ENCODE results near the gene ECI2. TPM values are rescaled to one million over a fixed set of nuclear protein-coding genes. Genes with fewer than 3 reads are reported as not detected.
"Not testable (repeated sequence)": the region's sequence is repeated elsewhere in the genome, so short reads cannot be mapped to it uniquely, and the experiment has no call there.

The ECI2 gene
- total and polyA plus RNA-seq, 2 experiments from 2014 or later, result 102 to 114 TPM

- no peak overlapping the region for H3K4me3 ChIP-seq
- no peaks in the 10 kb centered on the region for H3K9me3 ChIP-seq (ENCODE audit: low read depth)
- H3K27me3 ChIP-seq, result no peaks in the 10 kb centered on the region
- H3K4me2 ChIP-seq, result no peak overlapping the region
- TF ChIP-seq CTCF (IDR thresholded peaks at IDR 0.05; ENCODE audit: poor library complexity) (no peak), EZH2phosphoT487 (IDR thresholded peaks at IDR 0.05; ENCODE audit: low read depth, severe bottlenecking, unreplicated experiment) (no peak), EZH2 (IDR thresholded peaks at IDR 0.05; ENCODE audit: borderline replicate concordance) (no peak)
- H4K20me1 ChIP-seq (ENCODE audit: insufficient read depth, poor library complexity, severe bottlenecking), result no peaks in the 10 kb centered on the region
- peaks cover 17% of the 10 kb centered on the region for H3K4me1 ChIP-seq (ENCODE audit: insufficient read depth)
- H3K36me3 ChIP-seq (replicated peaks; ENCODE audit: insufficient read depth, low read depth), result no peaks in the 10 kb centered on the region
- no peak for DNase-seq (ENCODE audit: low spot score)
- H3K9me2 ChIP-seq (replicated peaks; ENCODE audit: insufficient read depth), result no peaks in the 10 kb centered on the region
- H3K79me2 ChIP-seq, result no peaks in the 10 kb centered on the region
- H3K27ac ChIP-seq, result no peak overlapping the region
- H2AFZ ChIP-seq, result no peak overlapping the region
Measured at GRCh38 chr6:4113649-4114048, 21.7 kb downstream of the ECI2 start.

- H3K4me3 ChIP-seq, result no peak overlapping the region
- no peaks in the 10 kb centered on the region for H3K9me3 ChIP-seq (ENCODE audit: low read depth)
- no peaks in the 10 kb centered on the region for H3K9me2 ChIP-seq (replicated peaks; ENCODE audit: insufficient read depth)
- H3K27me3 ChIP-seq, result no peaks in the 10 kb centered on the region
- WGBS (ENCODE audit: low lambda C conversion rate, missing lambda C conversion rate), result 93% methylated on average over 3 of the region's 3 CpGs
- no peaks in the 10 kb centered on the region for H4K20me1 ChIP-seq (ENCODE audit: insufficient read depth, poor library complexity, severe bottlenecking)
- no peak for DNase-seq (ENCODE audit: low spot score)
- TF ChIP-seq CTCF (IDR thresholded peaks at IDR 0.05; ENCODE audit: poor library complexity) (no peak), EZH2phosphoT487 (IDR thresholded peaks at IDR 0.05; ENCODE audit: low read depth, severe bottlenecking, unreplicated experiment) (no peak), EZH2 (IDR thresholded peaks at IDR 0.05; ENCODE audit: borderline replicate concordance) (no peak)
- H3K79me2 ChIP-seq, result no peaks in the 10 kb centered on the region
- H2AFZ ChIP-seq, result no peak overlapping the region
- peaks cover 19% of the 10 kb centered on the region for H3K4me1 ChIP-seq (ENCODE audit: insufficient read depth)
- no peak overlapping the region for H3K4me2 ChIP-seq
- H3K36me3 ChIP-seq (replicated peaks; ENCODE audit: insufficient read depth, low read depth), result no peaks in the 10 kb centered on the region
- no peak overlapping the region for H3K27ac ChIP-seq
Measured at GRCh38 chr6:4112366-4112765, 23.0 kb downstream of the ECI2 start.

GRCh38 chr6:4109363-4109815 lies 26.0 kb downstream of the ECI2 start:
- Histone ChIP-seq H3K4me1 (ENCODE audit: insufficient read depth) (peaks cover 19% of the 10 kb centered on the region), H3K4me2 (peak overlapping the region; percentile 50), H3K27ac (peak overlapping the region; percentile 44)
- not testable (repeated sequence) for H3K9me2 ChIP-seq (replicated peaks; ENCODE audit: insufficient read depth); H4K20me1 ChIP-seq (ENCODE audit: insufficient read depth, poor library complexity, severe bottlenecking); DNase-seq (ENCODE audit: low spot score); H3K4me3 ChIP-seq; H3K36me3 ChIP-seq (replicated peaks; ENCODE audit: insufficient read depth, low read depth); H3K79me2 ChIP-seq; H3K9me3 ChIP-seq (ENCODE audit: low read depth); H2AFZ ChIP-seq; H3K27me3 ChIP-seq
- 32% methylated on average over 4 of the region's 4 CpGs for WGBS (ENCODE audit: low lambda C conversion rate, missing lambda C conversion rate)

- Histone ChIP-seq H3K27ac (peak overlapping the region; percentile 44), H3K9me2 (replicated peaks; ENCODE audit: insufficient read depth) (no peaks in the 10 kb centered on the region), H3K27me3 (no peaks in the 10 kb centered on the region), H3K79me2 (no peaks in the 10 kb centered on the region), H3K4me2 (no peak overlapping the region), H3K4me1 (ENCODE audit: insufficient read depth) (peaks cover 19% of the 10 kb centered on the region), H3K36me3 (replicated peaks; ENCODE audit: insufficient read depth, low read depth) (no peaks in the 10 kb centered on the region), H3K9me3 (ENCODE audit: low read depth) (no peaks in the 10 kb centered on the region), H3K4me3 (no peak overlapping the region), H2AFZ (no peak overlapping the region), H4K20me1 (ENCODE audit: insufficient read depth, poor library complexity, severe bottlenecking) (no peaks in the 10 kb centered on the region)
- DNase-seq (ENCODE audit: low spot score), result no peak
- no peak for TF ChIP-seq EZH2phosphoT487 (IDR thresholded peaks at IDR 0.05; ENCODE audit: low read depth, severe bottlenecking, unreplicated experiment)
- TF ChIP-seq EZH2 (IDR thresholded peaks at IDR 0.05; ENCODE audit: borderline replicate concordance), result no peak
- no peak for TF ChIP-seq CTCF (IDR thresholded peaks at IDR 0.05; ENCODE audit: poor library complexity)
- 70% methylated on average over 9 of the region's 9 CpGs for WGBS (ENCODE audit: low lambda C conversion rate, missing lambda C conversion rate)
Measured at GRCh38 chr6:4108561-4109093, 26.7 kb downstream of the ECI2 start.

Measured in hepatocyte (in vitro differentiated cells).